22Rv1 (cell line): ENCODE results near the gene TLR6.

Source experiments
- H3K27ac ChIP-seq: fragments of 450-650 bp; 2 replicates; pipeline ENCODE4 v1.5.1; 2017
- ZFX ChIP-seq: fragments of 450-650 bp; IDR thresholded peaks from 2 replicates; pipeline ENCODE4 v1.6.1; 2017; ENCODE audit warnings: antibody characterized with exemption, borderline replicate concordance
- TF ChIP-seq, protein P1 (sequence below): fragments of 450-650 bp; IDR thresholded peaks from 2 replicates; pipeline ENCODE4 v1.5.1; 2017; ENCODE audit warnings: mild to moderate bottlenecking

Gene TLR6

DNA sequence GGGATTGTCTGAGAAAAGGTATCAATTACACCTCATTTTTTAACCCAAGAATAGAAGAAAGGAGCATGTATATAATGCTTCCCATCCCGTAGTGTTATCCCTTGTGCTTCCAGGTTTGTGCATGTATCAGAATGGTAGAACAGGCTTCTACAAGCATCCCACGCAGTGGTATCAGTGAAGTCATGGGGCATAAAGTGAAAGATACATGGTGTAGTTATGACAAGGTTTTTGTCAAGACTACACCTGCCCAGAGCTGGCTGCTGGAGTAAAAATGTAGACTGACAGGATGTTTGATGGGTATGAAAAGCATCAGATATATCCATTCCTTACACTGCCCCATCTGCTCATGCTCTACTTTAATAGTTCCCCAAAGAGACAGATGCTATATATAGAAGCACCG, 61.5 kb downstream of the TLR6 start:
- TF ChIP-seq, protein P1, sequence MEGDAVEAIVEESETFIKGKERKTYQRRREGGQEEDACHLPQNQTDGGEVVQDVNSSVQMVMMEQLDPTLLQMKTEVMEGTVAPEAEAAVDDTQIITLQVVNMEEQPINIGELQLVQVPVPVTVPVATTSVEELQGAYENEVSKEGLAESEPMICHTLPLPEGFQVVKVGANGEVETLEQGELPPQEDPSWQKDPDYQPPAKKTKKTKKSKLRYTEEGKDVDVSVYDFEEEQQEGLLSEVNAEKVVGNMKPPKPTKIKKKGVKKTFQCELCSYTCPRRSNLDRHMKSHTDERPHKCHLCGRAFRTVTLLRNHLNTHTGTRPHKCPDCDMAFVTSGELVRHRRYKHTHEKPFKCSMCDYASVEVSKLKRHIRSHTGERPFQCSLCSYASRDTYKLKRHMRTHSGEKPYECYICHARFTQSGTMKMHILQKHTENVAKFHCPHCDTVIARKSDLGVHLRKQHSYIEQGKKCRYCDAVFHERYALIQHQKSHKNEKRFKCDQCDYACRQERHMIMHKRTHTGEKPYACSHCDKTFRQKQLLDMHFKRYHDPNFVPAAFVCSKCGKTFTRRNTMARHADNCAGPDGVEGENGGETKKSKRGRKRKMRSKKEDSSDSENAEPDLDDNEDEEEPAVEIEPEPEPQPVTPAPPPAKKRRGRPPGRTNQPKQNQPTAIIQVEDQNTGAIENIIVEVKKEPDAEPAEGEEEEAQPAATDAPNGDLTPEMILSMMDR = no peak
- TF ChIP-seq ZFX = no peak
- H3K27ac ChIP-seq = no peak overlapping the region

DNA sequence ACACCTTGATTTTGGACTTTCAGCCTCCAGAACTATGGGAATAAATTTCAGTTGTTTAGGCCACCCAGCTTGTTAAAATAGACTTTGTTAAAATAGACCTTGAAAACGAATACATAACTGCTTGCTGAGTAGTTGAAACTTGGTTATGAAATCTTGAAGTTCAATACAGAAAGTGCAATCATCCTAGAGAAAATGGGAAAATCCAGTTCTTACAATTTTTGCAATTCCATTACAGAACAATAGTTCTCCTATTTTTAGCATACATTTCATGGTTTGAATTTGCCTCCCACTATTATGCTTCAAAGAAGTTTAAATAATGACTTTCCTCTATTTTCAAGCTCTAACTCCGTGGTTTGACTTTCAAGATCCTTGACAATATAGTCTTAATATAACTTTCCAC, 62.6 kb downstream of the TLR6 start:
- TF ChIP-seq, protein P1 = no peak
- no peak for TF ChIP-seq ZFX

DNA sequence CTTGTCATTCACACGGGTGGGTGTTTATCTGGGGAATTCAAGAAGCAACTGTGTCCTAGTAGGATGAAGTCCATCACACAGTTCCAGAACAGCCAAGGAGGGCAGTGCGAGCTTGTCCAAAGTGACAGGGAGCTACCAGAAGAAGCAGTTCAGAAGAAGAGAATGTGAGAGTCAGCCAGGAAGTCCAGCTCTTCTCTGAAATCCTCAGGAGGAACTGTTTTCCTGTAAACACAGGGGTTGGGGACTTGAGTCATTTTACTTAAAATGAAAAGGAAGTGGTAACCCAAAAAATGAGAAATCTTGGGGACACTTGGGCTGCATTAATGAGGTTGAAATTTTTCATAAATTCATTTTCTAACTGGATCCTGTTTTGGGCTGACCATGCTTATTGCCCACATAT, 65.6 kb downstream of the TLR6 start:
- no peak for TF ChIP-seq ZFX
- TF ChIP-seq, protein P1 = no peak
- no peak overlapping the region for H3K27ac ChIP-seq

More for the DNA sequence above, 62.6 kb downstream of the TLR6 start:
- H3K27ac ChIP-seq = no peak overlapping the region

DNA sequence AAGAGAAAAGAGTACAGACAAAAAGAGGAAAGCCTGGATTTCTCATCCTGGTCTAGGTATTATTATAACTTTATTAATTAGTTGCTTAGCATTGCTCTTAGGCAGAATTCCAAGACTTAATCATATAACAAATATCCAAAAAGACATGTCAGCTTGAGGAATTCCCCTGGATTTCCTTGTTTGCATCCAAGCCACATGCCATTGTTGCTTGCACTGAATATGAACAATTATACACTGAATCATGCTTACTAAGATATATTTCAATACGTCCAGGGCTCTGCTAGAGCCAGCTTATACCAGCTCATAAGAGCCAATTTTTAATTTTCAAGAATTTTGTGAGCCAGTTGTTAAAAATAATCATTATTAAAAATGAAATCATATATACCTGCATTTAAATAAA, 68.3 kb downstream of the TLR6 start:
- TF ChIP-seq, protein P1 = no peak
- TF ChIP-seq ZFX = no peak
- no peak overlapping the region for H3K27ac ChIP-seq

DNA sequence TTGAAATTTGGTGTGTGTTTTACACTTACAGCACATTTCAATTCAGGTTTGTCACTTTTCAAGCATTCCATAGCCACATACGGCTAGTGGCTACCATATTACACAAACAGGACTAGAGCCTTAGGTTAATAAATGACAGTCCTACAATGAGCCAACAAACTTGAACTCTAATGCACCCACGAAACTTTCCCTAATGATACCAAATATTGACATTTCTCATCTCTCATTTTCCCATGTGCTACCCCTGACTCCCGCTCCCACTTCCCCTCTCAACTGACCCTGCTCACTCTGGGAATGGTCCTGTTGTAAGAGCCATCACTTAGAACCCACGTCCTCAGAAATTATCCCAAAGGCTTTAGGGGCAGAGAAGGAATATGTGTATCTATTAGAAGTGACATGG, 68.9 kb downstream of the TLR6 start:
- H3K27ac ChIP-seq = no peak overlapping the region

DNA sequence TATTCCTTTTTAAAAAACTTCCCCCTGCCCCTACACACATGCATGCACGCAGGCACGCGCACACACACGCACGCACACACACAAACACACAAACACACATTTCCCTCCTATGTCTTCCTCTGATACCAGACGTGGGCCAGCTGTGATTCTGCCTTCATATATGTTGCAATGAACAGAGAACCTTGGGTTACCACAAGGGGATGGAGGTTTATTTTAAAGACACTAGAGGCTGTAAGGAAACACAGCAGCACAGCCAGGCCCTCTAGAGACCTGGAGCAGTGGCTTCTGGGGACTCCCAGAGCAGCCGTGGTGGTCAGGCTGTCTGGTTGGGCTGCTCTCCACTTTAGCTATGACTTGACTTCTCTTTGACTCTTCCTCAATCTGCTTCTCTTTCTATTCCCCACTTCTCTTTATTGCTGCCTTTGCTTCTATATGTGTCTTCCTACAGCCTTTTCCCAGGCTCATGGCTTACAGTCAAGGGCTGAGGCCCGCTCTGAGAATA, 70.7 kb downstream of the TLR6 start:
- H3K27ac ChIP-seq = no peak overlapping the region
- TF ChIP-seq, protein P1 = no peak
- no peak for TF ChIP-seq ZFX

More for the DNA sequence above, 68.9 kb downstream of the TLR6 start:
- TF ChIP-seq ZFX = no peak
- TF ChIP-seq, protein P1 = no peak

DNA sequence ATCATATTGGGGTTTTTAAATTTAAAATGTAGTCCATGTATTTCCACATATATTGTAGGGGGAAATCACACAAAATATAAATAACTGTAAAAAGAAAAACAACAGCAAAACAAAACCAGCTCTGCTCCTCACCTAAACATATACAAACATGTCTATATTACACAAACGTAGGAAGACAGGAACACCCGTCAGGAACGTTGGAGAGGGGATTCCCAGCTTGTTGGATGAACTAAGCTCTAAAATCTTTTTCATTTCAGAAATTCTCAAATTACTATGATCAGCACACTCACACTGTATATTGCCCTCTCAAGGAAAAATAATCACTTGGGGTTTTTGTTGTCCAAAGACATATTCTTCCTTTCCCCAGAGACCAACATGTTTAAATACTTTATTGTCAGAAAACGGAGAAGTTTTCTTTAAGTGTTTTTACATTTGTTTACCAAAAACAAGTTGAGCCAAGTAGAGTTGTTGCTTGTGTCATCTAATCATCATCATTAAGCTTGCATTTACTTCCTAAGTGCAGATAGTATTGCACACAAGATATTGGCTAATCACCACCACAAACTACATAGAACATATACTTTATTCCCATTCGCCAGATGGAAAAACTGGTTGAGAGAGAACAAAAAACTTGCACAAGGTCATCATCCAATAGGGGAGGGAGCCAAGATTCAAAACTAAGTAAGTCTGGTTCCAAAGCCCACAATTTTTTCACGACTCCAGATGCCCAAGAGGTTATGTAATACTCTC, 71.4 kb downstream of the TLR6 start:
- H3K27ac ChIP-seq = no peak overlapping the region
- TF ChIP-seq, protein P1 = no peak
- no peak for TF ChIP-seq ZFX
